ENCODE data around the gene ATF6B. TPM values are rescaled to one million over a fixed set of nuclear protein-coding genes. Genes with fewer than 3 reads are reported as not detected.
"Not testable (repeated sequence)": the region's sequence is repeated elsewhere in the genome, so short reads cannot be mapped to it uniquely, and the experiment has no call there.

ATF6B gene
- total RNA-seq, 1 donor from 2014 or later, result 83.7 TPM

GRCh38 chr6:32108727-32109113, 19.3 kb downstream of the ATF6B start:
- no peak for DNase-seq
- intact Hi-C loops (cut with DNase I), result no loop called here
- H3K4me1 ChIP-seq, result peaks cover 66% of the 10 kb centered on the region
- peak overlapping the region; percentile 61 for H3K4me3 ChIP-seq
- H3K27me3 ChIP-seq (ENCODE audit: low read depth), result no peaks in the 10 kb centered on the region
- no peaks in the 10 kb centered on the region for H3K9me3 ChIP-seq
- TF ChIP-seq, protein P1, sequence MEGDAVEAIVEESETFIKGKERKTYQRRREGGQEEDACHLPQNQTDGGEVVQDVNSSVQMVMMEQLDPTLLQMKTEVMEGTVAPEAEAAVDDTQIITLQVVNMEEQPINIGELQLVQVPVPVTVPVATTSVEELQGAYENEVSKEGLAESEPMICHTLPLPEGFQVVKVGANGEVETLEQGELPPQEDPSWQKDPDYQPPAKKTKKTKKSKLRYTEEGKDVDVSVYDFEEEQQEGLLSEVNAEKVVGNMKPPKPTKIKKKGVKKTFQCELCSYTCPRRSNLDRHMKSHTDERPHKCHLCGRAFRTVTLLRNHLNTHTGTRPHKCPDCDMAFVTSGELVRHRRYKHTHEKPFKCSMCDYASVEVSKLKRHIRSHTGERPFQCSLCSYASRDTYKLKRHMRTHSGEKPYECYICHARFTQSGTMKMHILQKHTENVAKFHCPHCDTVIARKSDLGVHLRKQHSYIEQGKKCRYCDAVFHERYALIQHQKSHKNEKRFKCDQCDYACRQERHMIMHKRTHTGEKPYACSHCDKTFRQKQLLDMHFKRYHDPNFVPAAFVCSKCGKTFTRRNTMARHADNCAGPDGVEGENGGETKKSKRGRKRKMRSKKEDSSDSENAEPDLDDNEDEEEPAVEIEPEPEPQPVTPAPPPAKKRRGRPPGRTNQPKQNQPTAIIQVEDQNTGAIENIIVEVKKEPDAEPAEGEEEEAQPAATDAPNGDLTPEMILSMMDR (IDR thresholded peaks at IDR 0.05), result no peak
- peak overlapping the region; percentile 85 for H3K27ac ChIP-seq
- no peaks in the 10 kb centered on the region for H3K36me3 ChIP-seq
- ATAC-seq, result no peak

- TF ChIP-seq, protein P1 (IDR thresholded peaks at IDR 0.05), result no peak
- H3K9me3 ChIP-seq, result no peaks in the 10 kb centered on the region
- ATAC-seq (peak; percentile 48 to 52), DNase-seq (no peak)
- peak overlapping the region; percentile 85 for H3K27ac ChIP-seq
- H3K27me3 ChIP-seq (ENCODE audit: low read depth), result no peaks in the 10 kb centered on the region
- no peaks in the 10 kb centered on the region for H3K36me3 ChIP-seq
- peak overlapping the region; percentile 61 for H3K4me3 ChIP-seq
- H3K4me1 ChIP-seq, result peaks cover 60% of the 10 kb centered on the region
- intact Hi-C loops (cut with DNase I), result no loop called here
Measured at GRCh38 chr6:32108094-32108627, 19.9 kb downstream of the ATF6B start.

- H3K27ac ChIP-seq, result peak overlapping the region; percentile 85
- H3K27me3 ChIP-seq (ENCODE audit: low read depth), result no peaks in the 10 kb centered on the region
- intact Hi-C loops (cut with DNase I), result no loop called here
- H3K4me1 ChIP-seq, result peaks cover 53% of the 10 kb centered on the region
- peak overlapping the region; percentile 61 for H3K4me3 ChIP-seq
- DNase-seq (no peak), ATAC-seq (peak in 1 of 2 donors; percentile 17)
- no peaks in the 10 kb centered on the region for H3K9me3 ChIP-seq
- TF ChIP-seq, protein P1 (IDR thresholded peaks at IDR 0.05), result no peak
- H3K36me3 ChIP-seq, result no peaks in the 10 kb centered on the region
Measured at GRCh38 chr6:32107406-32107805, 20.6 kb downstream of the ATF6B start.

DNA sequence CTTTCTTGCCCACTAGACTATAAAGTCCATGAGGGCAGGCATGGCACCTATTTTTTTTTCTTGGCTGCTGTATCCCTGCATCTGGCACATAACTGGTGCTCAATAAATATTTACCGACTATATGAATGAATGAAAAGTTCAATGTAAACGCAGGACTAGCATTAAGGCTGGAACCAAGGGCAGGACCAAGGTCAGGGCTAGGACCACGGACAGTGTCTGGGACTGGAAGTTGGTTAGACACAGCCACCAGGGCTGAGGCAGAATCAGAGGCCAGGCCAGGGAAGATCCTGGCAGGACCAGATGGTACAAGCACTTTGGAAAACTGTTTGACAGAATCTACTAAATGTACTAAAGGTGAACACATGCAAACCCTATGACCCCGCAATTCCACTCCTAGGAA, 22.6 kb downstream of the ATF6B start:
- intact Hi-C loops (cut with DNase I), result no loop called here

DNA sequence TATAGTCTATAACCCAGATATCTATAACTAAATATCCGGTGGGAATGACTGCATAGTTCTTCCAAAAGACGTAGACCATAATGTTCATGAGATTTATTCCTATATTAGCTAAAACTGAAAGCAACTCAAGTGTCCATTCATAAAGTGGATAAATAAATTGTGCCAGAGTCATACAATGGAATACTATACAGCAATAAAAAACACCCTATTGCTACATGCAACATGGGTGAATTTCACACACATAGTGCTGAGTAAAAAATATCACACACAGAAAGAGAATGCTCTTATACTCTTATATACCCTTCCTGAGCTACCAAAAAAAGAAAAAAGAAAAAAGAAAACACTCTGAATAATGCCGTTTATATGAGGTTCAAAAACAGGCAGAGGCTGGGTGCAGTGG, 25.8 kb downstream of the ATF6B start:
- Histone ChIP-seq H3K27ac (no peak overlapping the region), H3K9me3 (no peaks in the 10 kb centered on the region), H3K4me3 (no peak overlapping the region), H3K27me3 (ENCODE audit: low read depth) (peaks cover 2% of the 10 kb centered on the region), H3K36me3 (peaks cover 3% of the 10 kb centered on the region), H3K4me1 (peaks cover 14% of the 10 kb centered on the region)
- intact Hi-C loops (cut with DNase I), result no loop called here
- no peak for ATAC-seq
- no peak for DNase-seq
- TF ChIP-seq, protein P1 (IDR thresholded peaks at IDR 0.05), result no peak

More for the DNA sequence above, 22.6 kb downstream of the ATF6B start:
- Histone ChIP-seq H3K9me3 (no peaks in the 10 kb centered on the region), H3K36me3 (no peaks in the 10 kb centered on the region), H3K4me3 (no peak overlapping the region), H3K4me1 (peaks cover 35% of the 10 kb centered on the region), H3K27ac (no peak overlapping the region), H3K27me3 (ENCODE audit: low read depth) (no peaks in the 10 kb centered on the region)
- no peak for DNase-seq
- ATAC-seq, result no peak
- TF ChIP-seq, protein P1 (IDR thresholded peaks at IDR 0.05), result no peak

- ATAC-seq; H3K4me3 ChIP-seq; H3K9me3 ChIP-seq; H3K4me1 ChIP-seq; H3K27ac ChIP-seq; DNase-seq; intact Hi-C loops (cut with DNase I): not testable (repeated sequence)
- H3K27me3 ChIP-seq (ENCODE audit: low read depth), result peaks cover 22% of the 10 kb centered on the region
- peaks cover 13% of the 10 kb centered on the region for H3K36me3 ChIP-seq
Measured at GRCh38 chr6:32100251-32100650, 27.8 kb downstream of the ATF6B start.

All from lower lobe of right lung (tissue), 2 donors.